Measurements from ENCODE around the gene SLC27A1.

DNA sequence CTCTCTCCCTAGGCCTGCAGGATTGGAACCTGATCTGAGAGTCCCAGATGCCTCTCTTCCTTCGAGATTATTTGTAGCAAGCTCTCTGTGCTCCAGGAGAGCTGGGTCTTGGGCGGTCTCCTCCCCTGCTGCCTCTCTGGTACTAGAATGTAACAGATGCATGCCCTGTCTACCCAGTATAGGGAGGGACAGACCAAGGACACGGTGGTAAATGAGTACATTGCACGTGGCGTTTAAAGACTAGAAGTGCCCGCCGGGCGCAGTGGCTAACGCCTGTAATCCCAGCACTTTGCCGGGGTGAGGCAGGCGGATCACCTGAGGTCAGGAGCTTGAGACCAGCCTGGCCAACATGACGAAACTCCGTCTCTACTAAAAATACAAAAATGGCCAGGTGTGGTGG lies 11.7 kb downstream of the SLC27A1 start:
- TF ChIP-seq CTCF (IDR thresholded peaks at IDR 0.05; ENCODE audit: low read depth, low read length, missing input control) = no peak
- TF ChIP-seq, protein P1, sequence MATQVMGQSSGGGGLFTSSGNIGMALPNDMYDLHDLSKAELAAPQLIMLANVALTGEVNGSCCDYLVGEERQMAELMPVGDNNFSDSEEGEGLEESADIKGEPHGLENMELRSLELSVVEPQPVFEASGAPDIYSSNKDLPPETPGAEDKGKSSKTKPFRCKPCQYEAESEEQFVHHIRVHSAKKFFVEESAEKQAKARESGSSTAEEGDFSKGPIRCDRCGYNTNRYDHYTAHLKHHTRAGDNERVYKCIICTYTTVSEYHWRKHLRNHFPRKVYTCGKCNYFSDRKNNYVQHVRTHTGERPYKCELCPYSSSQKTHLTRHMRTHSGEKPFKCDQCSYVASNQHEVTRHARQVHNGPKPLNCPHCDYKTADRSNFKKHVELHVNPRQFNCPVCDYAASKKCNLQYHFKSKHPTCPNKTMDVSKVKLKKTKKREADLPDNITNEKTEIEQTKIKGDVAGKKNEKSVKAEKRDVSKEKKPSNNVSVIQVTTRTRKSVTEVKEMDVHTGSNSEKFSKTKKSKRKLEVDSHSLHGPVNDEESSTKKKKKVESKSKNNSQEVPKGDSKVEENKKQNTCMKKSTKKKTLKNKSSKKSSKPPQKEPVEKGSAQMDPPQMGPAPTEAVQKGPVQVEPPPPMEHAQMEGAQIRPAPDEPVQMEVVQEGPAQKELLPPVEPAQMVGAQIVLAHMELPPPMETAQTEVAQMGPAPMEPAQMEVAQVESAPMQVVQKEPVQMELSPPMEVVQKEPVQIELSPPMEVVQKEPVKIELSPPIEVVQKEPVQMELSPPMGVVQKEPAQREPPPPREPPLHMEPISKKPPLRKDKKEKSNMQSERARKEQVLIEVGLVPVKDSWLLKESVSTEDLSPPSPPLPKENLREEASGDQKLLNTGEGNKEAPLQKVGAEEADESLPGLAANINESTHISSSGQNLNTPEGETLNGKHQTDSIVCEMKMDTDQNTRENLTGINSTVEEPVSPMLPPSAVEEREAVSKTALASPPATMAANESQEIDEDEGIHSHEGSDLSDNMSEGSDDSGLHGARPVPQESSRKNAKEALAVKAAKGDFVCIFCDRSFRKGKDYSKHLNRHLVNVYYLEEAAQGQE (IDR thresholded peaks at IDR 0.05) = no peak
- TF ChIP-seq HNF4A (conservative IDR thresholded peaks at IDR 0.05) = no peak
- no peak for TF ChIP-seq YY1 (IDR thresholded peaks at IDR 0.05)
- no peak for TF ChIP-seq TAF1 (conservative IDR thresholded peaks at IDR 0.05)
- TF ChIP-seq RAD21 (IDR thresholded peaks at IDR 0.05) = no peak
- TF ChIP-seq GABPA (IDR thresholded peaks at IDR 0.05 in 1 of 2, conservative IDR thresholded peaks at IDR 0.05 in 1 of 2) = no peak
- TF ChIP-seq RXRA (IDR thresholded peaks at IDR 0.05) = no peak
- TF ChIP-seq SP1 (IDR thresholded peaks at IDR 0.05) = no peak
- TF ChIP-seq, protein P2, sequence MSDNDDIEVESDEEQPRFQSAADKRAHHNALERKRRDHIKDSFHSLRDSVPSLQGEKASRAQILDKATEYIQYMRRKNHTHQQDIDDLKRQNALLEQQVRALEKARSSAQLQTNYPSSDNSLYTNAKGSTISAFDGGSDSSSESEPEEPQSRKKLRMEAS (IDR thresholded peaks at IDR 0.05) = no peak
- TF ChIP-seq JUND (IDR thresholded peaks at IDR 0.05) = no peak
- TF ChIP-seq, protein P3, sequence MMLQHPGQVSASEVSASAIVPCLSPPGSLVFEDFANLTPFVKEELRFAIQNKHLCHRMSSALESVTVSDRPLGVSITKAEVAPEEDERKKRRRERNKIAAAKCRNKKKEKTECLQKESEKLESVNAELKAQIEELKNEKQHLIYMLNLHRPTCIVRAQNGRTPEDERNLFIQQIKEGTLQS (IDR thresholded peaks at IDR 0.05) = no peak
- TF ChIP-seq EGR1 (IDR thresholded peaks at IDR 0.05; ENCODE audit: low read depth in 2 of 2) = no peak
- no peak for TF ChIP-seq FOXA2 (IDR thresholded peaks at IDR 0.05)

Measured in liver (tissue), 3 donors.